T-helper 1 cell treated with Interleukin-12 subunit alpha and Interleukin-12 subunit beta and Interleukin-4 antibody, amounts not matched to agents 30 ng/mL and 1 ng/mL, for 36 hours (primary cell): Measurements from ENCODE around the gene ARSA. TPM values are rescaled to one million over a fixed set of nuclear protein-coding genes. Genes with fewer than 3 reads are reported as not detected.

ENCODE experiments used
- intact Hi-C: fragments of 100-400 bp; cut with micrococcal nuclease; formaldehyde crosslinking; loops from one replicate; pipeline ENCODE4 v1.15.1; 2024
- total RNA-seq: library from RNA; stranded (reverse); gene quantifications from 2 replicates; pipeline ENCODE4 v1.2.3, GENCODE V29; 2022

The ARSA gene
- total RNA-seq, 1 donor from 2014 or later, result 60.6 TPM

- intact Hi-C loops, result loop anchor here (1.0 to 2.0 kb wide), 12 partner anchors 18 to 337 kb away; partner anchors contain the start of genes ARSA, MAPK8IP2, NCAPH2 and SBF1
These were observed 45.3 kb downstream of the ARSA start, which contains the start of gene CHKB for GRCh38 chr22:50582493-50583293. Gene CHKB, minus strand, starts transcription at chr22:50582849. Its CDS starts 68 bp downstream, at chr22:50582781.

- intact Hi-C loops, result loop anchor here (1.0 to 2.0 kb wide), 7 partner anchors 19 to 107 kb away; partner anchors contain the start of genes NCAPH2, SBF1 and SCO2
These were observed 45.9 kb downstream of the ARSA start for GRCh38 chr22:50581950-50582492.

- intact Hi-C loops, result no loop called here
These were observed 46.7 kb downstream of the ARSA start for GRCh38 chr22:50581031-50581949.

GRCh38 chr22:50579752-50580151 lies 48.2 kb downstream of the ARSA start:
- intact Hi-C loops, result no loop called here

GRCh38 chr22:50578776-50579310 lies 49.1 kb downstream of the ARSA start:
- intact Hi-C loops, result no loop called here

- intact Hi-C loops, result no loop called here
These were observed 49.8 kb downstream of the ARSA start, which contains the start of gene CPT1B for GRCh38 chr22:50577987-50578775. Gene CPT1B, minus strand, starts transcription at chr22:50578427. Its CDS starts 512 bp downstream, at chr22:50577915.

GRCh38 chr22:50577697-50577986 lies 50.3 kb downstream of the ARSA start:
- intact Hi-C loops, result no loop called here

GRCh38 chr22:50576806-50577696 lies 50.9 kb downstream of the ARSA start:
- intact Hi-C loops, result no loop called here

- intact Hi-C loops, result no loop called here
These were observed 51.9 kb downstream of the ARSA start for GRCh38 chr22:50576070-50576469.

GRCh38 chr22:50575426-50575941 lies 52.5 kb downstream of the ARSA start:
- intact Hi-C loops, result no loop called here

Other genes starting within 250 kb of the ARSA start
- gene SBF1, start 153.1 kb downstream of the ARSA start, total RNA-seq, result 175 and 181 TPM in 2 replicates
- 4.5 and 6.2 TPM in 2 replicates for gene ADM2, start 146.6 kb downstream of the ARSA start, total RNA-seq
- 0.32 TPM in 1 of 2 replicates, not detected in the other for gene MIOX, start 141.3 kb downstream of the ARSA start, total RNA-seq
- 124 and 136 TPM in 2 replicates for gene LMF2, start 120.5 kb downstream of the ARSA start, total RNA-seq
- 97.5 and 104 TPM in 2 replicates for gene NCAPH2, start 119.9 kb downstream of the ARSA start, total RNA-seq
- gene SCO2, start 102.6 kb downstream of the ARSA start, total RNA-seq, result 9.5 and 11.0 TPM in 2 replicates
- gene TYMP, start 98.1 kb downstream of the ARSA start, total RNA-seq, result 165 and 173 TPM in 2 replicates
- gene KLHDC7B, start 82.3 kb downstream of the ARSA start, total RNA-seq, result 12.6 and 13.8 TPM in 2 replicates
- gene SYCE3, start 65.2 kb downstream of the ARSA start, total RNA-seq, result not detected in 2 replicates
- gene CPT1B, start 49.7 kb downstream of the ARSA start, total RNA-seq, result 104 and 114 TPM in 2 replicates
- 132 and 137 TPM in 2 replicates for gene CHKB, start 45.3 kb downstream of the ARSA start, total RNA-seq
- gene MAPK8IP2, start 27.4 kb downstream of the ARSA start, total RNA-seq, result 0.17 and 0.32 TPM in 2 replicates
- not detected in 2 replicates for gene SHANK3, start 44.7 kb upstream of the ARSA start, total RNA-seq
- gene ACR, start 110.1 kb upstream of the ARSA start, total RNA-seq, result not detected in 2 replicates
- gene RABL2B, start 155.5 kb upstream of the ARSA start, total RNA-seq, result 39.8 and 43.7 TPM in 2 replicates